C4-2B (cell line): ENCODE measurements around the gene CFAP54.
"Not testable (repeated sequence)": the region's sequence is repeated elsewhere in the genome, so short reads cannot be mapped to it uniquely, and the experiment has no call there.

ENCODE experiments used
- H3K27ac ChIP-seq: fragments of 450-650 bp; 2 replicates; pipeline ENCODE4 v1.5.1; 2017
- ZFX ChIP-seq: fragments of 450-650 bp; IDR thresholded peaks from 2 replicates; pipeline ENCODE4 v1.6.1; 2017
- TF ChIP-seq, protein P1 (sequence below): fragments of 450-650 bp; conservative IDR thresholded peaks from 2 replicates; pipeline ENCODE4 v1.5.1; 2017; ENCODE audit warnings: mild to moderate bottlenecking

Gene CFAP54

DNA sequence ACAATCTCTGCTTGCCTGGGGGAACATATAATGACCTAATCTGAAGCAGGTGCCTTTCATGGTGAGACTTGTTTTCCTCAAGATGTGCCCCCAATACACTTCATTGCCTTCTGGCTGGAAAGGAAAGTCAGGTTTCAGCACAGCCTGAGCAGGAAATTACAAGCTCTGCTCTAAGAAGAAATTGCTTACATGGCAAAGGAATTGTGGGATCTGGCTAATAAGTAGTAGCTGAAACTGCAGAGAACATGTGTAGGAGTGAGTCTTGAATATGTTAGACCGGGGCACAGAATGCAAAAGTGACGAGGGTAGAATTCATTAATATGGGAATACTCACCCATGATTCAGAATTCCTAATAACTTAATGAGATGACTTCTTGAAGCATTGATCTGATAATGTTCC, 6.3 kb upstream of the CFAP54 start:
- no peak for TF ChIP-seq ZFX
- TF ChIP-seq, protein P1, sequence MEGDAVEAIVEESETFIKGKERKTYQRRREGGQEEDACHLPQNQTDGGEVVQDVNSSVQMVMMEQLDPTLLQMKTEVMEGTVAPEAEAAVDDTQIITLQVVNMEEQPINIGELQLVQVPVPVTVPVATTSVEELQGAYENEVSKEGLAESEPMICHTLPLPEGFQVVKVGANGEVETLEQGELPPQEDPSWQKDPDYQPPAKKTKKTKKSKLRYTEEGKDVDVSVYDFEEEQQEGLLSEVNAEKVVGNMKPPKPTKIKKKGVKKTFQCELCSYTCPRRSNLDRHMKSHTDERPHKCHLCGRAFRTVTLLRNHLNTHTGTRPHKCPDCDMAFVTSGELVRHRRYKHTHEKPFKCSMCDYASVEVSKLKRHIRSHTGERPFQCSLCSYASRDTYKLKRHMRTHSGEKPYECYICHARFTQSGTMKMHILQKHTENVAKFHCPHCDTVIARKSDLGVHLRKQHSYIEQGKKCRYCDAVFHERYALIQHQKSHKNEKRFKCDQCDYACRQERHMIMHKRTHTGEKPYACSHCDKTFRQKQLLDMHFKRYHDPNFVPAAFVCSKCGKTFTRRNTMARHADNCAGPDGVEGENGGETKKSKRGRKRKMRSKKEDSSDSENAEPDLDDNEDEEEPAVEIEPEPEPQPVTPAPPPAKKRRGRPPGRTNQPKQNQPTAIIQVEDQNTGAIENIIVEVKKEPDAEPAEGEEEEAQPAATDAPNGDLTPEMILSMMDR = no peak
- no peak overlapping the region for H3K27ac ChIP-seq

DNA sequence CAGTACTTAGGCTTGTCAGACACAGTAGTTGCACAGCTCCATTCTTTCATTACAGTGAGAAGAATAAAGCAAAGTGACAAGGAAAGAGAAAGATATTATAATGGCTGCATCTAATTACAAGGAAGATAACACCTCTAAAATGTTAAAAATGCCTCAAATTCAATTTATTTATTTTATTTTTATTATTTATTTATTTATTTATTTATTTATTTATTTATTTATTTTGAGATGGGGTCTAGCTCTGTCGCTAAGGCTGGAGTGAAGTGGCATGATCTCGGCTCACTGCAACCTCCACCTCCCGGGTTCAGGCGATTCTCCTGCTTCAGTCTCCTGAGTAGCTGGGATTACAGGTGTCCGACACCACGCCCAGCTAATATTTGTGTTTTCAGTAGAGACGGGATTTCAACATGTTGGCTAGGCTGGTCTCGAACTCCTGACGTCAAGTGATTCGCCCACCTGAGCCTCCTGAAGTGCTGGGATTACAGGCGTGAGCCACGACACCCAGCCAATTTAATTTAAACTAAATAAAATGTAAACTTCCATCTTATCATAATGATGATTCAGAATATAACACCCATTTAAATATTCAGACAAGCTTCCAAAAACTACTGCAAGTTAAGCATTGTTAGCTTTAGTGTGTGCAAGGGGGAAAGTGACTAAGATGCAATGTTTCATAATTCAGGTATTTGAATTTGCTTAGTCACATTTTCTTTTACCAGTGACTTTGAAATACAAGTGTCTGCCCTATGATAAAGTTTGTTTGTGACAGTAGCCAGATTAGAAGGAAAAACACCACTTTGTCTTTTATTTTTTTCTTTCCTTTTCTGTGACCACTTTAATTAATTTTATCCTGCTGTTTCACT, 2.4 kb upstream of the CFAP54 start:
- TF ChIP-seq, protein P1 = no peak
- no peak for TF ChIP-seq ZFX
- no peak overlapping the region for H3K27ac ChIP-seq

DNA sequence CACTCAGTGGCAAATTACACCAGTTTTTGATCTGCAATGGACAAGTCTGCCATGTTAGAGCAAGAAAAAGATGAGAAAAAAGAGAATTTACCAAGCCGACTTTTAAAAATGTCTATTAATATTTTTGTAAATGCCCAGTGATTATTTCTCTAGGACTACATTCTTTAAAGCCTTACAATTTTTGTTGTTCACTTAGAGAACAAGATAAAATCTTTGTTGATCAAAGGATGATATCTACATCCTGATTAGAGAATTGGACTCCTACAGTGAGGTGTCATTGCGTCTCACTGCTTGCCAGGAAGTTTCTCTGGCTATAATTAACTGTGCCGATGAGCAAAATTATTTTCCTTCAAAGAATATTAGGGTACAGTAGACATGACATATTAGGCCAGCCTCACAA, 1.7 kb upstream of the CFAP54 start:
- no peak for TF ChIP-seq ZFX
- TF ChIP-seq, protein P1 = no peak

DNA sequence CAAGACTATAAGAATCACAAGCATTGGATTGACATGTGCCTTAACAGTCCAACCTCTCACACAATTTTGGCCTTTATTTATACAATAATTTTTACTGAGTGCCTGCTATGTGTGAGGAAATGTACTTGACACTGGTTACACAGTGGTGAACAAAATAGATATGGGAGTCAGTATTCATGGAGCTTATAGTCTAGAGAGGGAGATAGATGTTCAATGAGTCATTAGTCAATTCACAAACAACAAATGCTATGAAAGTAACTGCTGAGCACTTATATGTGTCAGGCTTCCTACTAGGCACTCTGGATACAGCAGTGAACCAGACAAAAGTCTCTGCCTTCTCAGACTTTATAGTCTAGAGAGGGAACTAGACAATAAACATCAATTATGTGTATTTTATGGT, 3.7 kb downstream of the CFAP54 start:
- TF ChIP-seq, protein P1 = no peak
- no peak for TF ChIP-seq ZFX
- H3K27ac ChIP-seq = no peak overlapping the region

More for the DNA sequence above, 1.7 kb upstream of the CFAP54 start:
- H3K27ac ChIP-seq = no peak overlapping the region

DNA sequence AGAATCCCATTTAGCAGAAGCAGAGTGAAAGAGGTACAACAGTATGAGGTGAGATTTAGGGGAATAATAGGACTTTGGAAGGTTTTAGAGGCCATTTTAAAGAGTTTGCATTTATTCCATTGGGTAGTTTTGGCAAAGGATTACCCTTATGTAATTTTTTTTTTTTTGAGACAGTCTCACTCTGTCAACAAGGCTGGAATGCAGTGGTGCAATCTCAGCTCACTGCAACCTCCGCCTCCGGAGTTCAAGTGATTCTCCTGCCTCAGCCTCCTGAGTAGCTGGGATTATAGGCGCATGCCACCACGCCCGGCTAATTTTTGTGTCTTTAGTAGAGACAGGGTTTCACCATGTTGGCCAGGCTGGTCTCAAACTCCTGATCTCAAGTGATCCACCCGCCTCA, 4.8 kb downstream of the CFAP54 start:
- H3K27ac ChIP-seq = not testable (repeated sequence)

DNA sequence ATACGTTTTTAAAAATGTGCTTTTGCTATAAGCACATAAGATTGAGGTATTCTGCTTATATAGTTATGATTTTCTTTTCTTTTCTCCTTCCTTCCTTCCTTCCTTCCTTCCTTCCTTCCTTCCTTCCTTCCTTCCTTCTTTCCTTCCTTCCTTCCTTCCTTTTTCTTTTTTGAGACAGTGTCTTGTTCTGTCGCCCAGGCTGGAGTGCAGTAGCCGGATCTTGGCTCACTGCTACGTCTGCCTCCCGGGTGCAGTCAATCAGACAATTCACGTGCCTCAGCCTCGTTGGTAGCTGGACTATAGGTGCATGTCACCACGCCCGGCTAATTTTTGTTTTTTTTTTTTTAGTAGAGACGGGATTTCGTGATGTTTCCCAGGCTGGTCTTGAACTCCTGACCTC, 5.8 kb downstream of the CFAP54 start:
- no peak for TF ChIP-seq ZFX
- TF ChIP-seq, protein P1 = no peak
- no peak overlapping the region for H3K27ac ChIP-seq

DNA sequence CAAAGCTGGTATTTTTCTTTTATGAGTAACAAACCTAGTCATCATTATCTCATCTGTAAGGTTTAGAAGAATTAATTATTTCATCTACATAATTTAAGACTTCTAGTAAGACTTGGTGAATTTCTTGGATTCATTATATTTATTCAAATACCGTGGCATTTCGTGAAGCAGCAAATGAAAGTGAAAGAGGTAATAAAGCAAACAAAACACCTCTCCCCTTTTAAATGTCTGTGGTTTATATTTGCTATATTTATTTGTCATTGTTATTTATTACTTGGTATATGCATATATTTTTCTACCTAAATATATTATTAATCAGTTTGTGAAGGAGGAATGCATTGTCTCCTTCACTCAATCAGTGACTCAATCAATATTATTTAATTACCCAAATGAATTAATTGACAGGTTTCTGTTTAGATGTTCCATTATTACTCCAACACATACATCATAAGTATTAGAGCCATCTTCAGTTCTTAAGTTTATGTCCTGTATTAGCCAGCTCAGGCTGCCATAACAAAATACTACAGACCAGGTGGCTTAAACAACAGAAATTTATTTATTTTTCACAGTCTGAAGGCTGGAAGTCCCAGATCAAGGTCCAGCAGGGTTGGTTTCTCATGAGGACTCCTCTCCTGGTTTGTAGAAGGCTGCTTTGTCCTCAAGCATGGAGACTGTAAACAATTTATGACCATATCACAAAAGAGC, 6.6 kb downstream of the CFAP54 start:
- no peak for TF ChIP-seq ZFX
- TF ChIP-seq, protein P1 = no peak
- no peak overlapping the region for H3K27ac ChIP-seq

DNA sequence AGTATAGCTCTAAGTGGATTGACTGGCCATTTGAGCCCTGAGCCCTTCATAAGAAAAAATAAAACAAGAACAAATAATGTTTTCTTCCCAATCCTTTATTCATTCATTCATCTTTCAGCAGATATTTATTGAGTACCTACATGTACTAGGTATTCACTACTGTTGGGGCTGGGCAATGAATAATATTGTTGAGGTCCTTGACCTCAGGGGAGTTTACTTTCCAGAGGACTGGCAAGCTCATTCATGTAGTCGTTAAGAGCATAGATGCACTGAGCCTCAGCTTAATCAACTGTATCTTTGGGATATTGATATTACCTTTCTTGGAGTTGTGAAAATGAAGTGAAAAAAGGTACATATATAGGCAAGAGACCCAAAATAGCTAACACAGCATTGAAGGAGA, 7.6 kb downstream of the CFAP54 start:
- no peak for TF ChIP-seq ZFX
- TF ChIP-seq, protein P1 = no peak
- no peak overlapping the region for H3K27ac ChIP-seq
